ENCODE results near the gene TRIM8. TPM values are rescaled to one million over a fixed set of nuclear protein-coding genes. Genes with fewer than 3 reads are reported as not detected.

Gene TRIM8
- polyA plus RNA-seq, 3 donors, result 39.4 to 183 (median 41.4) TPM

DNA sequence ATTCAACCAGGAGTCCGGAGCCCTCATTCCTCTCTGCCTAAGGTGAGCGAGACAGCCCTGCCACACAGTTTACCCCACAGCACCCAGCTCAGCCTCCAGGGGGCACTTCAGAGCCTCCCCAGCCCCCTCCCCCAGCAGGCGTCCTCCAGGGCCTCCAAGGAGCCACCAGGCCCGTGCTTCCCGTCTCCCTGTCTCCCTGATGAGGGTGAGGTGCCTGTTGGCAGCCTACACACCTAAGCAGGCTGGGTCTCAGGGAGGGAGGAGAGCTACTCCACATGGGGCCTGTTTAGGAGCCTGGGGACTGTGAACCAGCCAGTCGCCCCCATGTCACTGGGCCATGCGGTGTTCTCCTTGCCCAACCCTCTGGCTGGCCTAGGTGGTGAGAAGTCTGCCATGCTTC lies 28.9 kb upstream of the TRIM8 start:
- H3K4me2 ChIP-seq (replicated peaks; ENCODE audit: extremely low read depth, low read length, poor library complexity, severe bottlenecking), result no peak overlapping the region
- H3K27ac ChIP-seq (ENCODE audit: low read depth in 1 of 2, low read length in 2 of 2), result no peak overlapping the region
- H3K36me3 Mint-ChIP-seq, result peaks cover 66 to 84% of the 10 kb centered on the region in 2 donors
- TF ChIP-seq, protein P1, sequence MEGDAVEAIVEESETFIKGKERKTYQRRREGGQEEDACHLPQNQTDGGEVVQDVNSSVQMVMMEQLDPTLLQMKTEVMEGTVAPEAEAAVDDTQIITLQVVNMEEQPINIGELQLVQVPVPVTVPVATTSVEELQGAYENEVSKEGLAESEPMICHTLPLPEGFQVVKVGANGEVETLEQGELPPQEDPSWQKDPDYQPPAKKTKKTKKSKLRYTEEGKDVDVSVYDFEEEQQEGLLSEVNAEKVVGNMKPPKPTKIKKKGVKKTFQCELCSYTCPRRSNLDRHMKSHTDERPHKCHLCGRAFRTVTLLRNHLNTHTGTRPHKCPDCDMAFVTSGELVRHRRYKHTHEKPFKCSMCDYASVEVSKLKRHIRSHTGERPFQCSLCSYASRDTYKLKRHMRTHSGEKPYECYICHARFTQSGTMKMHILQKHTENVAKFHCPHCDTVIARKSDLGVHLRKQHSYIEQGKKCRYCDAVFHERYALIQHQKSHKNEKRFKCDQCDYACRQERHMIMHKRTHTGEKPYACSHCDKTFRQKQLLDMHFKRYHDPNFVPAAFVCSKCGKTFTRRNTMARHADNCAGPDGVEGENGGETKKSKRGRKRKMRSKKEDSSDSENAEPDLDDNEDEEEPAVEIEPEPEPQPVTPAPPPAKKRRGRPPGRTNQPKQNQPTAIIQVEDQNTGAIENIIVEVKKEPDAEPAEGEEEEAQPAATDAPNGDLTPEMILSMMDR (IDR thresholded peaks at IDR 0.05), result peak; percentile 40
- peak; percentile 20 to 46 (median 31) for DNase-seq
- no peaks in the 10 kb centered on the region for H3K79me2 ChIP-seq (ENCODE audit: insufficient read depth, low read length)
- H3K4me3 Mint-ChIP-seq, result no peak overlapping the region
- peaks cover 58 to 86% of the 10 kb centered on the region in 2 donors for H3K36me3 ChIP-seq (replicated peaks in 1 of 2; ENCODE audit: control insufficient read depth in 1 of 2, insufficient read depth in 2 of 2, low read length in 2 of 2)
- no peaks in the 10 kb centered on the region for H3K27me3 ChIP-seq (ENCODE audit: control insufficient read depth in 2 of 2, insufficient read depth in 2 of 2, low read length in 2 of 2)
- H3K9ac ChIP-seq (ENCODE audit: insufficient read depth, low read length, poor library complexity, severe bottlenecking), result no peak overlapping the region
- peaks cover 0 to 4% (median 0%) of the 10 kb centered on the region in 3 donors for H3K27me3 Mint-ChIP-seq (ENCODE audit: low read depth in 3 of 3)
- peaks cover 2% of the 10 kb centered on the region for H3K4me1 Mint-ChIP-seq
- H3K4me3 ChIP-seq (replicated peaks in 1 of 3; ENCODE audit: low read depth in 2 of 3, low read length in 3 of 3), result no peak overlapping the region
- H3K4me1 ChIP-seq (ENCODE audit: control insufficient read depth in 1 of 2, insufficient read depth in 2 of 2, low read length in 2 of 2), result no peaks in the 10 kb centered on the region
- intact Hi-C loops (cut with micrococcal nuclease), result no loop called here
- no peak overlapping the region for H2AFZ ChIP-seq (ENCODE audit: insufficient read depth, low read depth, low read length, poor library complexity, severe bottlenecking)
- no peaks in the 10 kb centered on the region for H4K20me1 ChIP-seq (ENCODE audit: insufficient read depth, low read length)
- H3K27ac Mint-ChIP-seq, result peak overlapping the region in 4 of 7 donors; percentile 10 to 72 (median 14)
- no peaks in the 10 kb centered on the region for H3K9me3 ChIP-seq (replicated peaks in 1 of 2; ENCODE audit: control insufficient read depth in 1 of 2, insufficient read depth in 1 of 2, low read length in 2 of 2)
- H3K9me3 Mint-ChIP-seq, result no peaks in the 10 kb centered on the region
- WGBS (ENCODE audit: insufficient coverage), result 96% methylated on average over 4 of the region's 7 CpGs

DNA sequence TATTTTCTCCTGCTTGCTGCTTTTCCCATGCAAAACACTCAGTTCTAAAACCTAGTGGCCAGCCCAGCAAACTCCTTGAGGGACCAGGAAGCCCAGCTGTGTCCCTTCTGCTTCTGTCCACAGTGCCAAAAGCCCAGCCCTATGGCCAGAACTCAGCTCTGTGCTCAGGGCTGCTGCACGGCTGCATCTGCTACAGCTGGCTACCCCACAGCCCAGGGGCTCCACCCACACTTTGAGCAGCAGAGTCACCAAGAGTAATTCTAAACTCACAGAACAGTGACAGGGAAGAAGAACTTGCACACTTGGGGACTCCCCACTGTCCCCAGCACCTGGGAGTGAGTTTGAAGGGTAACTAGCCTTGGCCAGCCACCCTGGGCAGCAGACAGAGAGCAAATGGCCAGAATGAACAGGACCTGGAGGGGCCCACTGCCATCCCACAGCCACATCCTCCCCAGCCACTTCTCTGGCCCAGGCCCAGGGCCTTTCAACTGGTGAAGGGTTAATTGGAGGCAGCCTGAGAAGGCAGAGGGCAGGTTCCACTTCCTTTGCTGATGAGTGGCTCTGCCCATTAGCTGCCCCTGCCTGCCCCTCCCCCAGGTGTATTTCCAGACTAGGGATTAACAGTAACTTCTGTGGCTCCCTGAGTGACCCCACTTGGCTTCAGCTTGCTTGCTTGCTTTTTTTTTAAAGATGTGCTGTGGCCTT lies 28.1 kb upstream of the TRIM8 start:
- H3K79me2 ChIP-seq (ENCODE audit: insufficient read depth, low read length), result no peaks in the 10 kb centered on the region
- H3K27me3 ChIP-seq (ENCODE audit: control insufficient read depth in 2 of 2, insufficient read depth in 2 of 2, low read length in 2 of 2), result no peaks in the 10 kb centered on the region
- H2AFZ ChIP-seq (ENCODE audit: insufficient read depth, low read depth, low read length, poor library complexity, severe bottlenecking), result no peak overlapping the region
- H3K9me3 ChIP-seq (replicated peaks in 1 of 2; ENCODE audit: control insufficient read depth in 1 of 2, insufficient read depth in 1 of 2, low read length in 2 of 2), result no peaks in the 10 kb centered on the region
- H3K27ac Mint-ChIP-seq, result no peak overlapping the region
- H3K27me3 Mint-ChIP-seq (ENCODE audit: low read depth in 3 of 3), result peaks cover 0 to 4% (median 2%) of the 10 kb centered on the region in 3 donors
- peaks cover 2% of the 10 kb centered on the region for H3K4me1 Mint-ChIP-seq
- intact Hi-C loops (cut with micrococcal nuclease), result no loop called here
- 71% methylated on average over 1 of the region's 1 CpG for WGBS (ENCODE audit: insufficient coverage)
- no peaks in the 10 kb centered on the region for H4K20me1 ChIP-seq (ENCODE audit: insufficient read depth, low read length)
- H3K4me1 ChIP-seq (ENCODE audit: control insufficient read depth in 1 of 2, insufficient read depth in 2 of 2, low read length in 2 of 2), result no peaks in the 10 kb centered on the region
- no peaks in the 10 kb centered on the region for H3K9me3 Mint-ChIP-seq
- H3K4me3 Mint-ChIP-seq, result no peak overlapping the region
- no peak overlapping the region for H3K4me2 ChIP-seq (replicated peaks; ENCODE audit: extremely low read depth, low read length, poor library complexity, severe bottlenecking)
- H3K36me3 ChIP-seq (replicated peaks in 1 of 2; ENCODE audit: control insufficient read depth in 1 of 2, insufficient read depth in 2 of 2, low read length in 2 of 2), result peaks cover 64 to 87% of the 10 kb centered on the region in 2 donors
- H3K4me3 ChIP-seq (replicated peaks in 1 of 3; ENCODE audit: low read depth in 2 of 3, low read length in 3 of 3), result no peak overlapping the region
- DNase-seq, result no peak
- H3K9ac ChIP-seq (ENCODE audit: insufficient read depth, low read length, poor library complexity, severe bottlenecking), result no peak overlapping the region
- TF ChIP-seq, protein P1 (IDR thresholded peaks at IDR 0.05), result no peak
- H3K36me3 Mint-ChIP-seq, result peaks cover 60 to 84% of the 10 kb centered on the region in 2 donors
- no peak overlapping the region for H3K27ac ChIP-seq (ENCODE audit: low read depth in 1 of 2, low read length in 2 of 2)
